ENCODE measurements around the gene LRRFIP1. TPM values are rescaled to one million over a fixed set of nuclear protein-coding genes. Genes with fewer than 3 reads are reported as not detected.
A peak's percentile ranks its signal among the peaks of the same experiment; 100 is the strongest.

The LRRFIP1 gene
- polyA plus RNA-seq, 1 of the 3 experiments (the other 2 are of a cell fraction) = 47.3 TPM

DNA sequence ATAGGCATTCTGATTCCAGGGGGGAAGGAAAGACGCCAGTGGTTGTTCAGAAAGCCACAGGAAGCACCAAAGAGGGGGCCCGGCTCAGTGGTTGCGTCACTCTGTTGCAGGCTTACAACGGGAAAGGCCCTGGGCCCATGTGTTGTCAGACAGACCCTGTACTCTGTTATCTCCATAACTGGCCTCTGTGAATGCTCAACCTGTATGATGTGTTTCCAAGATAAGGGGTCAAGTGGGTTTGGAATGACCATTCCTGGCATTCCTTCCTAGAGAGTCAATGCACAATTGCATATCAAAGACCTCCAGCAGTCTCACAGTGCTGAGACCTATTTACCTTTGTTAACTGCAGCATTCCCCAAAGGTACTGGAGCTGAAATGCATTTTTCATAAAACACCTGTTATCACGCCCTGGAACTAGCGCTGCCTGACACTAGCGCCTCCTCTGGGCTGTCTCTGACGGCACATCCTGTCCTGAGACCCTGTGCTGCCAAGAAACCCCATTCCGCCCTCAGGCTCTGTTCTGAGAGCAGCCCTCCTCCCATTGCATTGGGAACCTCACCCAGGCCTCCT, 13.2 kb upstream of the LRRFIP1 start (continued):
- TF ChIP-seq, protein P1, sequence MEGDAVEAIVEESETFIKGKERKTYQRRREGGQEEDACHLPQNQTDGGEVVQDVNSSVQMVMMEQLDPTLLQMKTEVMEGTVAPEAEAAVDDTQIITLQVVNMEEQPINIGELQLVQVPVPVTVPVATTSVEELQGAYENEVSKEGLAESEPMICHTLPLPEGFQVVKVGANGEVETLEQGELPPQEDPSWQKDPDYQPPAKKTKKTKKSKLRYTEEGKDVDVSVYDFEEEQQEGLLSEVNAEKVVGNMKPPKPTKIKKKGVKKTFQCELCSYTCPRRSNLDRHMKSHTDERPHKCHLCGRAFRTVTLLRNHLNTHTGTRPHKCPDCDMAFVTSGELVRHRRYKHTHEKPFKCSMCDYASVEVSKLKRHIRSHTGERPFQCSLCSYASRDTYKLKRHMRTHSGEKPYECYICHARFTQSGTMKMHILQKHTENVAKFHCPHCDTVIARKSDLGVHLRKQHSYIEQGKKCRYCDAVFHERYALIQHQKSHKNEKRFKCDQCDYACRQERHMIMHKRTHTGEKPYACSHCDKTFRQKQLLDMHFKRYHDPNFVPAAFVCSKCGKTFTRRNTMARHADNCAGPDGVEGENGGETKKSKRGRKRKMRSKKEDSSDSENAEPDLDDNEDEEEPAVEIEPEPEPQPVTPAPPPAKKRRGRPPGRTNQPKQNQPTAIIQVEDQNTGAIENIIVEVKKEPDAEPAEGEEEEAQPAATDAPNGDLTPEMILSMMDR (IDR thresholded peaks at IDR 0.05) = peak; percentile 29; the same call in 1 of the 2 replicates
- no peak for TF ChIP-seq NRF1 (IDR thresholded peaks at IDR 0.05; ENCODE audit: low read depth, low read length)
- TF ChIP-seq, protein P2, sequence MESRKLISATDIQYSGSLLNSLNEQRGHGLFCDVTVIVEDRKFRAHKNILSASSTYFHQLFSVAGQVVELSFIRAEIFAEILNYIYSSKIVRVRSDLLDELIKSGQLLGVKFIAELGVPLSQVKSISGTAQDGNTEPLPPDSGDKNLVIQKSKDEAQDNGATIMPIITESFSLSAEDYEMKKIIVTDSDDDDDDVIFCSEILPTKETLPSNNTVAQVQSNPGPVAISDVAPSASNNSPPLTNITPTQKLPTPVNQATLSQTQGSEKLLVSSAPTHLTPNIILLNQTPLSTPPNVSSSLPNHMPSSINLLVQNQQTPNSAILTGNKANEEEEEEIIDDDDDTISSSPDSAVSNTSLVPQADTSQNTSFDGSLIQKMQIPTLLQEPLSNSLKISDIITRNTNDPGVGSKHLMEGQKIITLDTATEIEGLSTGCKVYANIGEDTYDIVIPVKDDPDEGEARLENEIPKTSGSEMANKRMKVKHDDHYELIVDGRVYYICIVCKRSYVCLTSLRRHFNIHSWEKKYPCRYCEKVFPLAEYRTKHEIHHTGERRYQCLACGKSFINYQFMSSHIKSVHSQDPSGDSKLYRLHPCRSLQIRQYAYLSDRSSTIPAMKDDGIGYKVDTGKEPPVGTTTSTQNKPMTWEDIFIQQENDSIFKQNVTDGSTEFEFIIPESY (IDR thresholded peaks at IDR 0.05; ENCODE audit: borderline replicate concordance, low read depth) = no peak
- no peak for TF ChIP-seq MEF2A (IDR thresholded peaks at IDR 0.05; ENCODE audit: borderline replicate concordance, low read depth)
- peak; percentile 70; the same call in 1 of the 2 replicates for TF ChIP-seq TEAD4 (IDR thresholded peaks at IDR 0.05; ENCODE audit: borderline replicate concordance, insufficient read depth)
- TF ChIP-seq, protein P3, sequence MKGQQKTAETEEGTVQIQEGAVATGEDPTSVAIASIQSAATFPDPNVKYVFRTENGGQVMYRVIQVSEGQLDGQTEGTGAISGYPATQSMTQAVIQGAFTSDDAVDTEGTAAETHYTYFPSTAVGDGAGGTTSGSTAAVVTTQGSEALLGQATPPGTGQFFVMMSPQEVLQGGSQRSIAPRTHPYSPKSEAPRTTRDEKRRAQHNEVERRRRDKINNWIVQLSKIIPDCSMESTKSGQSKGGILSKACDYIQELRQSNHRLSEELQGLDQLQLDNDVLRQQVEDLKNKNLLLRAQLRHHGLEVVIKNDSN (IDR thresholded peaks at IDR 0.05; ENCODE audit: borderline replicate concordance, low read depth) = no peak
- no peak for TF ChIP-seq GATA2 (CRISPR knock-in tag; IDR thresholded peaks at IDR 0.05)

DNA sequence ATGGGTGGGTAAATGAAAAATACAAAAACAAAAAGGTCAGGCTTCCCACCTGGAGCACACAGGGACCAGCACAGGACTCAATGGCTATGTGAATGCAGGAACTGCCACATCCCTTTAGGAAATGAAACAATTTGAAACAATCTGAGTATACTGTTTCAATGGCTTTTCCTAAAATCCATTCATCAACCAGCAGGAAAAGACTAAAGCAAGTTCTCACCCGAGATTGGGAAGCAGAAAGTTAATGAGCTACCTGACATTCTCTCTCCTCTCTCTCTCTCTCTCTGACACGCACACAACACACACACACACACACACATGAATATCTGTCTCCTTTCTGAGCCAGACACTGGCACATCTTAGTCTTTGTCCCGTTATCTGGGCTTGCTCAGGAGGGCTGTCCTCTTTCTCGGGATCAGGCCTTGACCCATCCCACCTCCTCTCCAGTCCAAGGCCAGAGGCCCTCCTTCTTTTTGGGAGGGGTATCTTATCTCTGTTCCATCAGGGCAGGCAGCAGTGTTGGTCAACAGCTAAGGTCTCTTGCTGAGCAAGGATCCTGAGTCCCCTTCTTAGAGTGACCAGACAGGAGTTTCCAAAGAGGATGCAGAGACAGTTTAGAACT, 11.6 kb upstream of the LRRFIP1 start:
- Histone ChIP-seq H3K4me3 (ENCODE audit: low read depth in 2 of 2, low read length in 1 of 2) (no peak overlapping the region), H3K4me1 (ENCODE audit: control insufficient read depth in 1 of 2, insufficient read depth in 2 of 2, low read depth in 1 of 2, low read length in 1 of 2) (peaks cover 20 to 41% of the 10 kb centered on the region in 2 experiments), H2AFZ (ENCODE audit: low read depth) (peak overlapping the region; percentile 55; the same call in 1 of the 2 replicates), H3K27ac (ENCODE audit: low read depth in 2 of 2, low read length in 1 of 2) (peak overlapping the region; percentile 84 to 96), H4K20me1 (ENCODE audit: insufficient read depth) (no peaks in the 10 kb centered on the region), H3K9me3 (no peaks in the 10 kb centered on the region), H3K9ac (peak overlapping the region; percentile 63; the same call in 1 of the 2 replicates), H3F3A (replicated peaks; ENCODE audit: insufficient read depth) (peaks cover 40% of the 10 kb centered on the region), H3K27me3 (ENCODE audit: insufficient read depth) (no peaks in the 10 kb centered on the region), H3K4me2 (peak overlapping the region; percentile 59), H3K36me3 (replicated peaks in 1 of 2; ENCODE audit: control insufficient read depth in 1 of 2, insufficient read depth in 2 of 2, low read length in 1 of 2) (no peaks in the 10 kb centered on the region), H3K9me2 (no peaks in the 10 kb centered on the region), H3K79me2 (ENCODE audit: insufficient read depth) (no peaks in the 10 kb centered on the region)
- TF ChIP-seq, protein P4, sequence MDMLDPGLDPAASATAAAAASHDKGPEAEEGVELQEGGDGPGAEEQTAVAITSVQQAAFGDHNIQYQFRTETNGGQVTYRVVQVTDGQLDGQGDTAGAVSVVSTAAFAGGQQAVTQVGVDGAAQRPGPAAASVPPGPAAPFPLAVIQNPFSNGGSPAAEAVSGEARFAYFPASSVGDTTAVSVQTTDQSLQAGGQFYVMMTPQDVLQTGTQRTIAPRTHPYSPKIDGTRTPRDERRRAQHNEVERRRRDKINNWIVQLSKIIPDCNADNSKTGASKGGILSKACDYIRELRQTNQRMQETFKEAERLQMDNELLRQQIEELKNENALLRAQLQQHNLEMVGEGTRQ (IDR thresholded peaks at IDR 0.05; ENCODE audit: borderline replicate concordance, low read depth, low read length) = no peak
- TF ChIP-seq MEF2A (IDR thresholded peaks at IDR 0.05; ENCODE audit: borderline replicate concordance, low read depth) (no peak), NRF1 (IDR thresholded peaks at IDR 0.05; ENCODE audit: low read depth, low read length) (no peak), JUND (IDR thresholded peaks at IDR 0.05) (no peak), EZH2phosphoT487 (IDR thresholded peaks at IDR 0.05; ENCODE audit: borderline replicate concordance, low read depth) (no peak)
- TF ChIP-seq, protein P3 (IDR thresholded peaks at IDR 0.05; ENCODE audit: borderline replicate concordance, low read depth) = no peak
- 78% methylated on average over 4 of the region's 4 CpGs for WGBS (ENCODE audit: low lambda C conversion rate)
- ChIA-PET CTCF (interaction anchor here (0.9 to 1.2 kb wide), 4 partner anchors 13 to 243 kb away, joined by 3 read pairs; no protein-coding TSS in a partner anchor), POLR2A (no interaction called here)
- DNase-seq = no peak

Measured in SK-N-SH (cell line).